PFSK-1 (cell line): Measurements from ENCODE around the gene TMEM181.

ENCODE experiments used
- FOXP2 ChIP-seq: optimal IDR thresholded peaks from 2 replicates; pipeline ENCODE3; 2011; ENCODE audit warnings: borderline replicate concordance, control low read depth, inconsistent platforms; ENCODE audit not compliant: insufficient read depth; ENCODE audit errors: extremely low read length, extremely low read depth
- POLR2AphosphoS5 ChIP-seq: IDR thresholded peaks from 2 replicates; pipeline ENCODE4 v1.6.1; 2012; ENCODE audit warnings: low read depth, mild to moderate bottlenecking, control low read depth, low read length, moderate library complexity
- SIN3A ChIP-seq: IDR thresholded peaks from 2 replicates; pipeline ENCODE4 v1.6.1; 2012; ENCODE audit warnings: mild to moderate bottlenecking, low read length, moderate library complexity, borderline replicate concordance; ENCODE audit not compliant: insufficient read depth
- TAF1 ChIP-seq: IDR thresholded peaks from 2 replicates; pipeline ENCODE4 v1.6.1; 2012; ENCODE audit warnings: low read length, control low read depth, borderline replicate concordance; ENCODE audit not compliant: insufficient read depth
- TF ChIP-seq, protein P1 (sequence below), 2 experiments: IDR thresholded peaks; 2 replicates each; pipeline versions ENCODE4 v1.6.1 to v1.8.0; 2011 to 2012; ENCODE audit warnings: low read depth in 2 of 2, low read length in 2 of 2, control low read depth in 1 of 2, inconsistent platforms in 1 of 2, mild to moderate bottlenecking in 1 of 2, moderate library complexity in 1 of 2; ENCODE audit not compliant: insufficient read depth in 1 of 2

The TMEM181 gene

DNA sequence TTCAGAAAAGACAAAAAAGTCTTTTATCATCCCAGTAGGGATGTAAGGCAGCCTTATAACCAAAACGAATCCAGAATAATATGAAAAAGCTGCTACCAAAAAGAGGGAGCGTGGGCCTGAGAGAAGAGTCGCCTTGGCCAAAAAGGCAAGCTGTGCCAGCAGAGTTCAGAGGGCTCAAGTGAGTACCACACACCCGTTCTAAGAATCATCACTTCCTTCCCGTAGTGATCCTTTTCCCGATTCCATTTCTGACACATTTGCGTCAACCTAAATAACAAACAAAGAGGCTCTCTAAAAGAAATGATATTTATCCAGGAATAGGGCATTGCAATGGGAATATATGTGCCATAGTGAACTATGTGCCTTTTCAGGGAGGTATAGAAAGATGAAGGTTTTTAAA lies 3.8 kb upstream of the TMEM181 start:
- no peak for TF ChIP-seq TAF1
- TF ChIP-seq FOXP2: no peak
- TF ChIP-seq SIN3A: no peak
- TF ChIP-seq POLR2AphosphoS5: no peak
- TF ChIP-seq, protein P1, sequence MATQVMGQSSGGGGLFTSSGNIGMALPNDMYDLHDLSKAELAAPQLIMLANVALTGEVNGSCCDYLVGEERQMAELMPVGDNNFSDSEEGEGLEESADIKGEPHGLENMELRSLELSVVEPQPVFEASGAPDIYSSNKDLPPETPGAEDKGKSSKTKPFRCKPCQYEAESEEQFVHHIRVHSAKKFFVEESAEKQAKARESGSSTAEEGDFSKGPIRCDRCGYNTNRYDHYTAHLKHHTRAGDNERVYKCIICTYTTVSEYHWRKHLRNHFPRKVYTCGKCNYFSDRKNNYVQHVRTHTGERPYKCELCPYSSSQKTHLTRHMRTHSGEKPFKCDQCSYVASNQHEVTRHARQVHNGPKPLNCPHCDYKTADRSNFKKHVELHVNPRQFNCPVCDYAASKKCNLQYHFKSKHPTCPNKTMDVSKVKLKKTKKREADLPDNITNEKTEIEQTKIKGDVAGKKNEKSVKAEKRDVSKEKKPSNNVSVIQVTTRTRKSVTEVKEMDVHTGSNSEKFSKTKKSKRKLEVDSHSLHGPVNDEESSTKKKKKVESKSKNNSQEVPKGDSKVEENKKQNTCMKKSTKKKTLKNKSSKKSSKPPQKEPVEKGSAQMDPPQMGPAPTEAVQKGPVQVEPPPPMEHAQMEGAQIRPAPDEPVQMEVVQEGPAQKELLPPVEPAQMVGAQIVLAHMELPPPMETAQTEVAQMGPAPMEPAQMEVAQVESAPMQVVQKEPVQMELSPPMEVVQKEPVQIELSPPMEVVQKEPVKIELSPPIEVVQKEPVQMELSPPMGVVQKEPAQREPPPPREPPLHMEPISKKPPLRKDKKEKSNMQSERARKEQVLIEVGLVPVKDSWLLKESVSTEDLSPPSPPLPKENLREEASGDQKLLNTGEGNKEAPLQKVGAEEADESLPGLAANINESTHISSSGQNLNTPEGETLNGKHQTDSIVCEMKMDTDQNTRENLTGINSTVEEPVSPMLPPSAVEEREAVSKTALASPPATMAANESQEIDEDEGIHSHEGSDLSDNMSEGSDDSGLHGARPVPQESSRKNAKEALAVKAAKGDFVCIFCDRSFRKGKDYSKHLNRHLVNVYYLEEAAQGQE (IDR thresholded peaks at IDR 0.05; ENCODE audit: insufficient read depth in 1 of 2, low read depth in 2 of 2, low read length in 2 of 2): no peak

DNA sequence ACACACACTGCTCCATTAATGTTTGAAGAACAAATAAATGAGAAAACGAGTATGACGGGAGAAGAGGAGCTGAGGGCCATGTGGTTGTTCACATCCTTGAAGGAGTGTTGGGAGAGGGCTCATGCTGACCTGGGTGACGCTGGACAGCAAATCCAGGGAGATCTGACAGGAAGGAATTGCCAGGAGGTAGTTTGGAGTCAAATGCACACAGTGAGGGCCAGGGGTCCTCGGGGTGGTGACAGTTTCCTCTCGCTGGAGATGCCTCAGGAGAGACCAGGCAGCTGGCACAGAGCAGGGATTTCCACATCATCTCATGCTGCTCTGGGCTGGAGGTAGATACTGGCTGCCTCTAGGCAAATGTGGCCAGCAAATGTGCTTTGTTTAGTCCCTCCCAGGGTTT lies 2.0 kb upstream of the TMEM181 start:
- no peak for TF ChIP-seq SIN3A
- TF ChIP-seq FOXP2: no peak
- TF ChIP-seq POLR2AphosphoS5: no peak
- TF ChIP-seq, protein P1 (IDR thresholded peaks at IDR 0.05; ENCODE audit: insufficient read depth in 1 of 2, low read depth in 2 of 2, low read length in 2 of 2): no peak
- TF ChIP-seq TAF1: no peak

DNA sequence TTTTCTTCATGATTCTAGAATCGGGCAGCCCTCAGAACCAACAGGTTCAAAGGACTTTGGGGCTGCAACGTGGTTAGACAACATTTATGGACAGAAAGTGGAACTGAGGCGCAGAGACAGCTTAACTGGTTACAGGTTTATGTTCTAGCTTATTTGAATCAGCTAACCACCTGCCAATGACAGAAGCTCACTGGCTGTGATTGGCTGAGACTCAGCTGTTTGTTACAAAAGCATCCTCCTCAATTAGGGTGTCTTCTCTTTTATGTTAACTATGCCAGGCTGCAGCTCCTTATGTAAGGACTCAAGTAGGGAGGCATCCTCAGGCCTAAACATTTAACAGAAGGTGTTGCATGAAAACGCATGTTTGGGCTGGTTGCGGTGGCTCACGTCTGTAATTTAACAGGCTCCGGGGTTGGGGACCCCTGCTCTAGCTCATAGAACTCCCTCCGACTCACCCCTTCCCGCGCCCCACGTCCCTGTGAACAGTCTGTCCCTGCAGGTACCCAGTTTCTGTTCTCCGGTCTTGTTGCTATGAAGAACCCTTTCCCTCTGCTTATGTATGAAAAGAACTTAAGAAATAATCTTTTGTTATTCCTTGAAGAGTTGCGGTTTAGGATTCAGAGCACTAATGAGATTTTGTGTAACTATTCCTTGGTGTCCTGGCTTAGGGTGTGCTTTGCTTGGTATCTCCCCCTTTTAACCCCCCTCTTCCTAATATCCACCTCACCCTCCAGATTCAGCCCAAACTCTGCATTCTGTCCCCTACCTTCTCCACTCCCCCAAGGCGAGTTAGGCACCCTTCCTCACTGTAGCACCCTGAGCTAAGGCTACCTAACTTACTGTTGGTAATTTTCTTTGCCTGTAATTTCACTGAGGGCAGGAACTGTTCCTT lies 1.2 kb upstream of the TMEM181 start:
- no peak for TF ChIP-seq TAF1
- TF ChIP-seq FOXP2: no peak
- TF ChIP-seq, protein P1 (IDR thresholded peaks at IDR 0.05; ENCODE audit: insufficient read depth in 1 of 2, low read depth in 2 of 2, low read length in 2 of 2): no peak
- TF ChIP-seq SIN3A: no peak
- no peak for TF ChIP-seq POLR2AphosphoS5

DNA sequence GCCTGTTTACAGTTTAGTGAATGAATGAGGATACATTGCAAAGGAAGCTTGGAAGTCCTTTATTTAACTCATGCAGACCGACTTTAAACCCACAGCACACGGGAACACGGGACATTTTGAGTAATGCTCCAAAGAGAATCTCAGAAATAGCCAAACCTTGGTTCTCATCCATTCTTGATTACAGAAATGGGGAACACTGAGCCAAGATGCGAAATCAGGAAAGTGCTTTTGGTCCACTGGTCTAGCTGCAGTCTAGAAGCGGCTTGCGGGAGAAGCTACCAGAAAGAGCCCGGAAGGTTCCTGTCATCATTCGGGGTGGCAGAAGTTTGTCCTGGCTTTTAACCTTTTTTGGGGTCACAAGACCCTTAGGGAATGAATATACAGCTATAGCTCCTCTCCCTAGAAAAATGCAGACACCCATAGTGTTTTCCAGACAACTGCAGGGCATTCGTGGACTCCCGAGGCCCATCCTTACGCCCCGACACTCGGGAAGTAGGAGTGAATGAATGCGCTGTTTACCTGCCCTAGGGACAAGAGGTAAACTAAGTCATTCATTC lies 475 bp upstream of the TMEM181 start:
- TF ChIP-seq FOXP2 (no peak), POLR2AphosphoS5 (no peak), SIN3A (no peak), TAF1 (no peak)
- TF ChIP-seq, protein P1 (IDR thresholded peaks at IDR 0.05; ENCODE audit: insufficient read depth in 1 of 2, low read depth in 2 of 2, low read length in 2 of 2): no peak
